Spleen (tissue), 7 donors: ENCODE measurements around the gene ZNF324B.

Experiments
- CTCF ChIP-seq, 11 experiments: fragments of 200-600 bp in 7 of 11; fragments of 450-650 bp in 4 of 11; sonication (generic) in 4 of 11; IDR thresholded peaks in 8 of 11; conservative IDR thresholded peaks in 3 of 11; 1 replicate in 7 of 11; 2 replicates in 4 of 11; pipeline versions ENCODE4 v1.4.0 to v1.8.0; 2016 to 2021; ENCODE audit warnings: antibody characterized with exemption in 11 of 11, inconsistent platforms in 4 of 11, mild to moderate bottlenecking in 1 of 11
- POLR2A ChIP-seq, 3 donors: fragments of 450-650 bp; IDR thresholded peaks; one replicate each; pipeline ENCODE4 v1.5.1; 2017; ENCODE audit warnings: antibody characterized with exemption in 3 of 3, mild to moderate bottlenecking in 1 of 3
- POLR2AphosphoS5 ChIP-seq, 3 donors: sonication (generic); formaldehyde crosslinking; IDR thresholded peaks; one replicate each; pipeline ENCODE4 v1.5.1; 2017; ENCODE audit warnings: antibody characterized with exemption in 3 of 3
- donor health status: DM: no; HTN: no; CAD: no; lungs with moderate emphysema.
- donor health status: DM: no; HTN: no; CAD: no.
- donor health status: DM: no; HTN: no; CAD: no.

DNA sequence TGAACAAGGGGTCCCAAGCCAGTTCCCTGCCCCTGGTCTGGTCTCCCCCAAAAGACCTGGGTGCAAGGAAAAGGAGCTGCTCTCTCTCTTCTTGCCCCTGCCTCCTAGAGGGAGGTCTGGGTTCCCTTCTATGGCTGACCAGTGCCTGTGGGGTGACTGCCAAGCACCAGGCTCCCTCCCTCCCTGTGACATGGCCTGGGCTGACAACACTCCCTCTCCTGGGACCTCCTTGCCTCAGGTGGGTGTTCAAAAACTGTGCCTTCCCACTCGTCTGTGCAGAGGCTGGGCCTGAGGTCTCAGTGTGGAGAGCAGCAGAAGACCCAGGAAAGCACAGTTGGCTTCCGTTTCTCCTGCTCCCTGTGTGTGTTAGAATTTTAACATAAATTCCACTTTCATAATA lies 29.4 kb downstream of the ZNF324B start:
- TF ChIP-seq CTCF (IDR thresholded peaks at IDR 0.05 in 8 of 11, conservative IDR thresholded peaks at IDR 0.05 in 3 of 11) (no peak), POLR2AphosphoS5 (IDR thresholded peaks at IDR 0.05) (no peak), POLR2A (IDR thresholded peaks at IDR 0.05) (no peak)
